Measurements from ENCODE around the gene SP5.
"Not testable (repeated sequence)": the region's sequence is repeated elsewhere in the genome, so short reads cannot be mapped to it uniquely, and the experiment has no call there.

The SP5 gene

DNA sequence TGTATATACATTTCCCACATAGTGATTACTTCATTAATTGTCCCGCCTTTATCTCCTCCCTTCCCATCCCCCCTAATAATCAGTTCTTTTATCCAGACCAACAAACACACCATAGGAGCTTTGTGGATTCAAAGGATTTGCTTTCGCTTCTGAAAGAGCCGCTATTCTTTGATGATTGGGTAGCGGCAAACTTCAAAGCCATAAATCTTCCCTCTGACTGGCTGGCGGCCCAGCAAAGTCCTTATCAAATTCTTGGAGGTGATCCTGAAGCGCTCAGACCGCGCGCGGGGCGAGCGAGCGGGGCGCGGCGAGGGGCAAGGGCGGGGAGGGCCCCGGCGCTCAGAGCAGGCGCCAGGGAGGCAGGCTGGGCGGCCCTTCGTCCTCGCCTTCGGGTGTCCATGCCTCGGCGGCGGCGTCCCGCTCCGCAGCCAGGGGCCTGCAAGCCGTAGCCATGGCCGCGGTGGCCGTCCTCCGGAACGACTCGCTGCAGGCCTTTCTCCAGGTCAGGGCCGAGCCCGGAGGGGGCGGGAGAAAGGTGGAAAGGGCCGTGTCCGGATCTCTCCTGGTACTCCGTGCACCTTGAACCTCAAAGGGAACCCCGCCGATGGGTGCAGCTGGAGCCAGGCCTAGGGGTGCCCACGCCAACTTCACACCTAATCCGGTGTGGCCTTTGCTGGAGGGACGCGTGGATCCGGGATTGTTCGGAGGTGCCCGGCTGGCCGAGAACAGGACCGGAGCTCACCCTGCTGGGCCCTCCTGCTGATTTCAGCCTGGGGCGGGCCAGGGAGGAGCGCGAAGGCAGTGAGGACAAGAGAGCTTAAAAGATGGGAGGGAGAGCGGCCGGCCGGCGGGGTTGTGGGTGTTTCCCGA is at the start of gene SP5:
TSS of gene SP5 (plus strand) at position 276 of the 870 bp plus-strand sequence. CDS start at position 452, 176 bp downstream.
- peak; percentile 63 for DNase-seq

DNA sequence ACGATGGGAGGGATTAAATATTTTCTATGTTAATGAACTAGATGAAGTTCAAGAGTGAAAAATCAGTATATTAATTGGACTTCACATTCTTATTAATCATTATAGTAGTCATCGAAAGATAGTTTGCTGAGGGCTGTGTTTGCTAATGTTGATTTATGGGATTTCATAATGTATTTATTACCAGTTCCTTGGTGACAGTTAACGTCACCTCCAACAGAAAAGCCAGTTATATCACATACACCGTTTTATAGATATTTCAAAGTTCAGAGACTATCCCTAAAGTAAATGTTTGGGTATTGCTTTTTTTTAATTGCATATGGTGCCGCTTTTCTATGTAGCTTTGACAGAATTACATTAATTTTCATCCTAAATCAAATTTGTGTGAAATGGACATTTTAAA is 49.4 kb upstream of the SP5 start:
- DNase-seq, result no peak

DNA sequence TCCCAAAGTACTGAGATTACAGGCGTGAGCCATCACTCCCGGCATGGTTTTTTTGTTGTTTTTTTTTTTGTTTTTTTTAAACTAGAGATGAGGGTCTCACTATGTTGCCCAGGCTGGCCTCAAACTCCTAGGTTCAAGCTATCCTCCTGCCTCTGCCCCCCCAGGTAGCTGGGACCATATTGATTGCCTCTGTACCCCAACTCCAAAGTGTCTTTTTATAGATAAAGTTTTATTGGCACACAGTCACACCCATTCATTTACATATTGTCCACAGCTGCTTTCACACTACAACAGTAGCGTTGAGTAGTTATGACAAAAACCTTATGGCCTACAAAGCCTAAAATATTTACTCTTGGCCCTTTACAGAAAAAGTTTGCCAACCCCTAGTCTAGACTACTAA is 45.2 kb upstream of the SP5 start:
- no peak for DNase-seq

DNA sequence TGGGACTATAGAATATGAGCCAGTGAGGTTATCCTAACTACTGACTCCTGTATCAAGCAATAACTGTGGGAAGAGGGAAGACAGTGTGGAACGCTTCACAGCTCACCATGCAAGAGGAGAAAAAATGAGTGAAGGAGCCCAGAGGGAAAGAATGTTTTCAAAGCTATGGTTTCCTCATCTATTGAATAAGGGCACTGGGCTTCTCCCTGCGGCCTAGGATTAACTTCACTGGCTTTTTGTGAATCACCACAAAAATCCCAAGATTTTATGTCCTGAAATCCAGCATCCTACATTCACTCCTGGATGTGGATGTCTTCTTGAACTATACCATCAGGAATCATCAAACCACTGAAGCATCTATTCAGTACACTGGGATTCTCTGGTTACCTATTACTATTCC is 44.5 kb upstream of the SP5 start:
- DNase-seq, result no peak

DNA sequence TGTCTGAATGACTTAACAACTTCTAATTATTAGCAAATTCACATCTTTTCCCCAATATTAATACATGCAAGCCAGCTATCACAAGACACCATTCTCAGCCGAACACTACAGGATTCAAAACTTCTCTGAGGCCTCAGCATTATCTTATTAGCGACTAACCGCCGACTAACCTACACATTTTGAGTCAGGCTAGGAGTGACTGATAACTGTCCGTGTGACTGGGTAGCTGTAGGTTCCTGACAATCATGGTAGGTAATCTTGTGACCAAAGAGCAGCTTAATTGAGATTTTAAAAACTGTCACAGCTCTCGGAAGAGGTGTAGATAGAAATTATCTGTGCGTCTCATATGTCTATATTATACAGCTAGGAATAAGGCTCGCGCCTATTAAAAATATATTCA is 44.1 kb upstream of the SP5 start:
- DNase-seq, result no peak

DNA sequence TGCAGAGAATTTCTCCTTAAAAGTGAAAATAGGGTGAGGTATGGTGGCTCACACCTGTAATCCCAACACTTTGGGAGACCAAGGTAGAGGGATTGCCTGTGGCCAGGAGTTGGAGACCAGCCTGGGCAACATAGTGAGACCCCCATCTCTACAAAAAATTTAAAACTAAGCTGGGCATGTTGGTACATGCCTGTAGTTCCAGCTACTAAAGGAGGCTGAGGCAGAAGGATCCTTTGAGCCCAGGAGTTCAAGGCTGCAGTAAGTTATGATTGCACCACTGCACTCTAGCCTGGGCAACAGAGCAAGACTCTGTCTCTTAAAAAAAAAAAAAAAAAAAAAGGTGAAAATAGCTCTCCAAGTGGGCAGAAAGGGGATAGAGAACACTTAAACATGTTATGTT is 40.9 kb upstream of the SP5 start:
- DNase-seq, result not testable (repeated sequence)

DNA sequence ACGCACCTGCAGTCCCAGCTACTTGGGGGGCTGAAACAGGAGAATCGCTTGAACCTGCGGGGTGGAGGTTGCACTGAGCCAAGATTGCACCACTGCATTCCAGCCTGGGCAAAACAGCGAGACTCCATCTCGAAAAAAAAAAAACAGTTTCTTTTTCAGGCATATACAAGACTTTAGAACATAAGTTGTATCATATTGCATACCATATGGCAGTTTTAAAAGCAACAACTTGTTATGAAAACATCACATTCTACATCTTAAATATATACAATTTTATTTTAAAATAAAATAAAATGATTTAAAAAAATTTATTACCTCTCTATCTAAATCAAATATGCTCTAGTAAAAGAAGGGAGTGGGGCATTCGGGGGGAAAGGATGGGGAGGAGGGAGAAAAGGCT is 39.4 kb upstream of the SP5 start:
- no peak for DNase-seq

DNA sequence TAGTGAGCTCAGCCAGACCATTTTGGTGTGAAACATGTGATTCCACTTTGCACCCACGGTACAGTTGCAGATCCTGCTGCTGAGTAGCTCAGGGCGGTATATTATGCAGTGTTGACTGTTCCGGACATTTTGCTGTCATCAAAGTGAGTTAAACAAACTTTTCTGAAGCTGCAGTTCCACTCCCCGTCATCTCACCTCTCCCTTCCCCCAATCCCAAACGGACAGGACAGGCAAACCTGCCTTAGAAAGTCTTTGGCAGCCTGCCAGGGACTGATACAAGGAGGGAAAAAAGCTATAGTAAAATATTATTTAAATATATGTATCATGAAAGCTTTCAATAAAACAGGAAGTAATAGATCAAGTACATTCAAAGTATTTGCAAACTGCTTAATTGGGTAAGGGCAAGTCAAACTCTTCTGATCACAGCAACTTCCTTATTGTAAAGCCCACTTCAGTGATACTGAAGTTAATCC is 35.5 kb upstream of the SP5 start:
- peak; percentile 49 for DNase-seq

DNA sequence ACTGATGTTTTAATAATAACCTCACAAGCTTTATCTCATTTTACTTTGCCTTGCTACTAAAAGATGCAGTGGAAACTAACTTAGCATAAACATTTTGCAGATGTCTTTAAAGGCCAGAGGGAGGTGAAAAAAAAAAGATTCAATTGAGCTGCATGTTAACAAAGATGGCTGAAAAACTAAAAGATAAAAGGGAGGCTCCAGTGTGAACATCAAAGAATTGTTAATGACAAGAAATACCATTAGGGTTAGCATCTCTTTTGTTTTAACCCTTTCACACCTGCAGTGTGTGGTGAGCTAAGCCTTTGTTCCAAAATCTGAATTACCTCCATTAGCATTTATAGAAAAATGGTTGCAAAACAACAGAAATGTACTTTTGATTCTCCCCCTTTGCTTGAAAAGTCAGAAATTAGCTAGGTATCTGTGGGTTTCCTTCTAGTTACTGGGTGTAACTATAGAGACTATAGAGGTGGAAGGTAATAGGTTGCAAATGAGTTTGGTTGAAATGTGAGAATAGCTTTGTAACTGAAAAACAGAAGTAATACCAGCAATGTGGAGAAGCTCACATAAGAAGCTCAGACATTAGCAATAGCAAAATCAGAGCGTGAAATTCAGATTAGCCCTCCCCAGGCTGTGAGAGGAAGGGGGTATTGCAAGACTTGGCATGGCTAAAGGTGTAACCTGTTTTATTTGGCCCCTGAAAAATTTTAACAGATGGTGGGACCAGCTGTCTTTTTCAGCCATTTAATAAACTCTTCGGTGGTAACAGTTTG is 34.8 kb upstream of the SP5 start:
- DNase-seq, result peak; percentile 52

DNA sequence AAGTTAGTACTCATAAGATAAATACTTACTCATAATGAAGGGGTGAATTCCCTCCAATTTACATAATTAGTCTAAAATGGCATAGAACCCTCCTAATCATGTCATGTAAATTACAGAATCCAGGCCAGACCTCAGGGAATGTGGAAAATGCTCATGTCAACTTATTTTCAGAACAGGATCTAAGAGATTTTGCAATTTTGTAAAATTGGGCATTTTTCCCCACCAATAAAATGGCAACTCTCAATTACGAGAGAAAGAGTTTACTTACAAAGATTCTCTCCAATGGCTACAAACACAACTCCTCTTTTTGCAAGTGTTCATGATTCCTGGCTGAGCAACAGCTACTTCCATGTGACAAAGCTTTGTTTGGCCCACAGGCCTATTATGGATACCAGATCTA is 33.8 kb upstream of the SP5 start:
- peak; percentile 12 for DNase-seq

DNA sequence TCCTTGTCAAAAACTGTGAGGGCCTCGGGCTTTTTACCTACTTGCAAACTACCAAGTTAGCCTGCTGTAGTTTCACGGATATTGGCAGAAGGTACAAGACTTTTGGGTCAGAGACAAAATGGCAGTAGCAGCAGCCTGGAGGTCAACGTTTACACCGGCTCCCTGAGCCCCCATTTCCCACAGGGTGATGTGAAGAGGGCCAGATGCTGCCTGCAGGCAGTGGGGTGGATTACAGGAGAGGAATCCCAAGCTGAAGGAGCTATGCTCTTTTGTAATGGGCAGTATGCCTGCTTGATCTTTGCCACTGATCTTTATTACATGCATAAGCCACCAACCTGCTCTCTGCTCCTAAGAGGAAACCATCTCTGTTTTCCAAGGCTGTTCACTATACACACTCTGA is 29.5 kb upstream of the SP5 start:
- DNase-seq, result peak; percentile 18

DNA sequence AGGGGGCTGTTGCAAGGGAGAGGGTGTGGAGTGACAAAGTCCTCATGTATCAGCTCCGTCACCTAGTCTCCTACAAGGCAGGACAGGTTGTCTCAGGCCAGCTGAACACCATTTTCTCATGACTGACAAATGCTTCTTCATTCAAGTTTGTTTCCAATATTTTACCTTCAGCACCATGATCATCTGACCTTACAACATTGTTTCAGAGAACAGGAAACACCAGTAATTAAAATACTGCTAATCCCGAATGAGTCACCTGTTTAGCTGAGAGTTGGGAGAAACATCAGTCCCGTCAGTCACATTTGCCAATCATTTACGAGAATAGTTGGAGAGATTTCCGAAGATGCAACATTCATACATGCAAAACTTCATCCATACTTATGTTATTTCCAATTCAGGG is 25.7 kb upstream of the SP5 start:
- no peak for DNase-seq

DNA sequence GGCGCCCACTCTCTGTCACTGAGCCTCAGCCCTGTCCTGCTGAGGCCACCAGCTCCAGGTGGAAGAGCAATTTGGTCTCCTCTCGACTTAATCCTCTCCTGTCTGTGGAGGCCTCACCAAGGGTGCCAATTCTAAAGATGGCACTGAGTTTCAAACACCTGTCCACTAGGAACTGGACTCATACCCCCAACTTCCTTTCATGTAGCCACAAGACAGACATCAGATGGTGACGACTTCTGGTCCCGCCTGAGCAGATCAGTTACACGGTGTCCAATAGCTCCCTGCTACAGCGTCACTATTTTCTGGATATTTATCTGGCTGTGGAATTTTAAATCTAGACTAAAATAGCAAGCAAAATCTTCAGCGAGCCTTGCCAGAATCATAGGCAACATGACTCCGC is 24.5 kb upstream of the SP5 start:
- no peak for DNase-seq

DNA sequence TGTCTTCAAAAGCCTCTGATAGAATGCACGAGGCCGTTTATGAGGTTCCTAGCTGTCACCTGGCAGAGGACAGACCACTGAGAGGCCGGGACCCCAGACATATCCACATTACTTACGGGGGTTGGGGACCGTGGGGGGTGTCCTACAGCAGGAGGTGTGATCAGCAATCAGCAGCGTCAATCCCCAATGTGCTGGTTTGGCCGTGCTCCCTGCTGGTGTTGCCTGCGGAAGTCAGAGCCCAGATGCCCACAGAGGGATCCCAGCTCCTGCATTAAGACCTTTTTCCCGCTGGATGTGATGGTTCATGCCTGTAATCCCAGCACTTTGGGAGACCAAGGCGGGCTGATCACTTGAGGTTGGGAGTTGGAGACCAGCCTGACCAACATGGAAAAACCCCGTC is 20.8 kb upstream of the SP5 start:
- no peak for DNase-seq

DNA sequence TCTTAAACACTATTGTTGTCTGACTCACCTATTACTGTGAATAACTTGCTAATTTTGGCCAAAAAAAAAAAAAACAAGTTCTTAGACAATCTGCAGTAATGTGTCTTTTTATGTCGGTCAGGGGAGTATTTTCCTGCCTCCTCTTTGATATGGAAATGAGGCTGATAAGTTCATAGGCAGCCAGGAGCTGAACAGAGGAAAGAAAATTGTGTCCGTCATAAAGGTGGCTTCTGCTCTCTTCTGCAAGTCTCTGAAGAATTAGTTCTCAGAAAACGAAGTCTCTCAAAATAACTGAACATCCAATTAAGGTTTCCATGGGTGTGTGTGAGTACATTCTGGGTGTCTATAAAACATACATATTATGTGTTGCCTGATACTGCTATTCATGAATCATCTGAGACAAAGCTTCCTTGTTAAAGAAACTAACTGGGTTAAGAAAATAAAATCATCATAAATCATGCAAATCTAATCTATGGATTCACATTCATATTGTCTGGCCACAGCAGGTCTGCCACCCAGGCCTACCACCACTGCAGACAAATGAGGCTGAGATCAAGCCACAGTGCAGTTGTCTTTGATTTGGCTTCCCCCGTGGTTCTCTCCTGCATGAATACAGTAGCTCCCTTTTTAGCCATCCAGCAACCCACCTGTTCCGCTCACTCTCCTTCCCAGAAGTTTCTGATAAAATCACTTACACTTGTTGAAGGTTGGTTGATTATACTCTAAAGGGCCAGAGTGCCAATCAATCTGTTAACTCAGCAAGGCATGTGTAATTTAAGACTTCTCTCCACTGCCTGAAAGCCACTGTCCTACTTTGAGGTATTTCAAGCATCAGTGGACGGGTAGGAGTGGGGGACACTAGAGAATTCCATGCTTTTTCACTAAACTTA is 19.4 kb upstream of the SP5 start:
- DNase-seq, result peak; percentile 9

DNA sequence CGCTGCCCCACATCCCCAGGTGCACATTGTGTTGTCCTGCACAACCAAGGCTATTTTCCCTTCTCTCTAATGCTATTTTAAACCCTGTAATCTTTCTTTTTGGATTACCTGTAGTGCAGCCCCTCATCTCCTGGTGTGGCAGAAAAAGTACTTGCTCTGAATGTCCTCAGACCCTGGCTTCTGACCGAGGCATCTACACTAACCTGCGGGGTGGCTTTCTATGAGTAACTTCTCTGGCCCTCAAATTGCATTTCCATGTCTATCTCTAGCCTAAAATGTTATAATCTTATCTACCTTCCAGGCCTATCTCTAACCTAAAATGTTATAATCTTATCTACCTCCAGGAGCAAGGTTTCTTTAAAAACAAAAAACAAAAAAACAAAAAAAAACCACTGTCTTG is 18.2 kb upstream of the SP5 start:
- DNase-seq, result no peak

DNA sequence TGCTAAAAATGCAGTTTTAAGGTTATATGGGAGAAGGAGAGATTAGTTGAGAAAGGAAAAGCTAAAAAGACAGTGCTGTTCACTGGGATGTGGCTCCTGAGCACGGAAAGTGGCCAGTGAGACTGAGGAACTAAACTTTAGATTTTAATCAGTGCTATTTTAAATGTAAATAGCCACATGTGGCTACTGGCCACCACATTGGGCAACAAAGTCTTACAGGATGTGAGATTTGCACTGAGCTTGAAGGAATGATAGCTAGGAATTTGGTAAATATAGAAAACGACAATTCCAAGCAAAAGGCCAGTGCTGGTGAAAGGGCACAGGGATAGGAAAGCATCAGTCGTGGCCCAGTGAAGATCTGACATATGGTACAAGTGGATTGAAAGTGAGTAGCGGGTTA is 14.1 kb upstream of the SP5 start:
- no peak for DNase-seq

DNA sequence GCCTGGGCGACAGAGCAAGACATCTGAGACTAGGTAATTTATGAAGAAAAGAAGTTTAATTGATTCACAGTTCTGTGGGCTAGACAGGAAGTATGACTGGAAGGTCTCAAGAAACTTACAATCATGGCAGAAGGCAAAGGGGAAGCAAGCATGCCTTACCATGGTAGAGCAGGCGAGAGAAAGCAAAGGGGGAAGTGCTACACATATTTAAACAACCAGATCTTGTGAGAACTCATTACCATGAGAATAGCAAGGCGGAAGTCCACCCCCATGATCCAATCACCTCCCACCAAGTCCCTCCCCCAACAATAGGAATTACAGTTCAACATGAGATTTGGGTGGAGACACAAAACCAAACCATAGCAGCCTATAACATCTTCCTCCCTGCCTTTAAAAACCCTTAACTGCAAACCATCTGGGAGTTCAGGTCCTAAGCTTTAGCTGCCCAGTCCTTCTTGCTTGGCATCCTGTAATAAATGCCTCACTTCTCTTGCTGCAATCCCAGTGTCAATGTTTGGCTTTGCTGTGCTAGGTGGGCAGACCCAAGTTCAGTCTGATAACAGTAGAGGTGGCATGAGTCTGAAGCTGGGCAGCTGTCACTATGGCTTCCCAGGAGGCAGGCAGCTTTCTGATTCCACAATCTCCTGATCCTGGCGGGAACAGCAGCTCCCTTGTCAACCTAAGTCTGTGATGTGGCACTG is 11.2 kb upstream of the SP5 start:
- no peak for DNase-seq

DNA sequence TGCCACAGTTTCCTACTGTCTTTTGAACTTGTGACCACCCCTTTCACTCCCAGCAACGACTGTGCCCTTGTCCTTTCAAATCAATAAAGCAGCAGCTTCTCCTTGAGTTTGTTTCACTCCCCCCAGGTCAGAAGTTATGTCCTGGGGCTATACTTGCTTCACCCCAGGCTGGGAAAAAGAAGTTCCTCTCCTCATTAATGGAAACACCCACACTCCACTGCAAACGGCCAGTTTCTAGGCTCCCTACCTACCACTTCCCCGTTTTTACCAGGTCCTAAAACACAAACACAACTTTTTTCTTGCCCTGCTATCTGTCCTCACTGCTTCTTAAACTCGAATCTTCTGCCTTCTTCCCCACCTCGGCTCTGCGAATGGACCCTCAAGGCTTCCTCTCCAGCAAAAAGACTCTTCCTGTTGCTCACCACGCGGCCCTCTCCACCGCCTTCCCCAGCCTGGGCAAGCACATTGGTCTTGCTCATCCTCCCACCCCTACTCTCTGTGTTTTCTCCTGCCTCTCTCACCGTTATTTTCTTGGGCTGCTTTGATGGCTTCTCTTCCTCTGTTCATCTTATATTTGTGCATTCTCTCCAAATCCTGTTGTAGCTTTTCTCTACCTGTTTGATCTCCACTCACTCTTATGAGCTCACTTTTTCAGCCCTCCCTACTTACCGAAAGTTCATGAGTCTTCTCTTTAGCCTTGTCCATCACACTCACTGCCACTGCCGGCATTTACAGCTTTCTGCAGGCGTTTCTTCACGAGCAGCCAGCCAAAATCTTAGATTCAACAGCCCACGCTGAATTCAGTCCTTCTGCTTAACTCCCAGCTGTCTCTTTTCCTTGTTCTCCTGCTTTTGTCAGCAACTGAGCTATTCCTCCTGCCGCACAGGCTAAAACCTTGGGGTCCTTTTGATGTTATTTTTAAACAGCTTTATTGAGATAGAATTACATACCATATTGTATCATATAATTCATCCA is 7.0 kb upstream of the SP5 start:
- no peak for DNase-seq

DNA sequence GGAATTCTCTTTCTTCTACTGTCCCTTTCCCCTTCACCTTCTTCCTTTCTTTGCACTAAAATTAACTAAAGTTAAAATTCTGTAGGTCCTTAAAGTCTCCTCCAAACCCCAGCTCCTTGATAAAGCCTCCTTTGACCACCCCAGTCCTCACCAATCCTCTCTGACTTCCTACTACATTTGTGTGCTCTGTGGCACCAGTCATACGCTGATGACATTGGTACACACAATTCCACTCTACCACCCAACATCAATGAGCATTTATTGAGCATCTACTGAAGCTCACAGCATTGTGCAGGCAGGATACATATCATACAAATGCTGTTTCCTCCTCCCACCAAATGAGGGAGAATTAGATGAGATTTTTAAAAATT is 4.5 kb upstream of the SP5 start:
- DNase-seq, result no peak

DNA sequence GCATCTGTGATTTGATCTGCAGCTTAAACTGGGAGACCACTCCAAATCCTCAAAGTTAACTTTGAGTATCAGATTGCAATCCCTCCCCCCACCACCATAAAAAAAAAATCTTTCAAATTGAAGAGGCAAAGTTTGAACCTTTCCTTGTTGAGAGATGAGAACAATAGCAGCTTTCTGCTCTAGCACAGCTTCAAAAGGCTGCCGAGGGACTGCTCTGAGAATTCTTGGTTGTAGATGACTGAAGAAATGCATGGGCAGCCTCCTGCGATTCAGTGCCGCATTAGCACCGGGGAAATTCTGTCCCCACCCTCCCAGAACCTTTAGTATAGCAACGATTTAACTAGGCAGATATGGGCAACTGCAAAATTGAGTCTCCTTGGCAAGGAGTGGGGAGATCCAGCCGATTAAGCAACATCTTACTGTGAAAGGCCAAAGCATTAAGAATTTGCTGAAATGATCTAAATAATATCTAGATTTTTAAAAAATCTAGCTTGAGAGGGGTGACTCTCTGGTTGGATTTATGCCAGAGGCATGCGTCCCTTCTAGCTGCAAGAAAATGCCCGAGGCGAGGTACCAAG is 3.9 kb upstream of the SP5 start:
- no peak for DNase-seq
